ENCODE data around the gene PCNT. TPM values are rescaled to one million over a fixed set of nuclear protein-coding genes. Genes with fewer than 3 reads are reported as not detected.

The PCNT gene
- total and polyA plus RNA-seq, 2 of the 8 experiments (the other 6 are each of a cell fraction or from before 2014, with no cell fraction given) = 9.9 to 45.1 TPM

DNA sequence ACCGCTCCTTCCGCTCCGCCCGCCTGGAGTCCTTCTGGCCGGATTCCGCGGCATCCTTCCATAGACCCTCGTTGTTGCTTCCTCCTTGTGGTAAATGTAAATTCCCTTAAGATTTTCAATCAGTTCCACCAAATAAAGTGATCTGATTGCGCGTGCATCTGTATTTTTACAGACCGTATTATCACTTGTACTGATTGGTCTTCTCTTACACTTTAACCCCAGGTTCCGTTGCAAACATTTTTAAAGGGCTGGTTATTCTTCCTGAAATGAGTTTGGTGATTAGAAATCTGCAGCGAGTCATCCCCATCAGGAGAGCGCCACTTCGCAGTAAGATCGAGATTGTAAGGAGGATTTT is 37.3 kb upstream of the PCNT start:
- Histone ChIP-seq H4K20me1 (replicated peaks in 1 of 2; ENCODE audit: control insufficient read depth in 1 of 2, insufficient read depth in 2 of 2, low read length in 2 of 2) (peaks cover 7 to 12% of the 10 kb centered on the region in 2 experiments), H2AK5ac (ENCODE audit: low read depth, low read length) (no peak overlapping the region), H2BK12ac (ENCODE audit: low read depth, low read length) (no peak overlapping the region), H4K5ac (ENCODE audit: insufficient read length, low read depth, low read length) (peak overlapping the region; percentile 82), H3K23me2 (ENCODE audit: low read depth, low read length) (peaks cover 4% of the 10 kb centered on the region), H3K9ac (replicated peaks in 1 of 4; ENCODE audit: extremely low read depth in 1 of 4, low read depth in 3 of 4, low read length in 3 of 4) (peak overlapping the region in 3 of 4 experiments; percentile 56 to 60 (median 57); a peak in 5 of 7 replicates), H3K4me3 (ENCODE audit: extremely low read depth in 1 of 4, insufficient read depth in 2 of 4, low read depth in 3 of 4, low read length in 4 of 4) (peak overlapping the region; percentile 55 to 90 (median 74)), H3K4me1 (replicated peaks in 1 of 4; ENCODE audit: control insufficient read depth in 3 of 4, insufficient read depth in 4 of 4, low read length in 3 of 4) (peaks cover 3 to 9% (median 4%) of the 10 kb centered on the region in 4 experiments; a peak in 5 of 7 replicates), H3K79me1 (ENCODE audit: low read depth, low read length) (peaks cover 13% of the 10 kb centered on the region), H3K56ac (replicated peaks; ENCODE audit: insufficient read length, low read depth, low read length) (peak overlapping the region; percentile 79), H2BK20ac (ENCODE audit: low read length) (no peak overlapping the region), H3K9me3 (ENCODE audit: insufficient read depth in 2 of 2, low read depth in 1 of 2, low read length in 1 of 2) (no peaks in the 10 kb centered on the region), H3K4ac (replicated peaks; ENCODE audit: insufficient read length, low read depth, low read length) (peak overlapping the region; percentile 27), H3K4me2 (ENCODE audit: insufficient read depth in 1 of 2, low read depth in 2 of 2, low read length in 2 of 2) (peak overlapping the region; percentile 62 to 71), H2AFZ (ENCODE audit: low read length) (no peak overlapping the region), H3K23ac (ENCODE audit: insufficient read length) (no peak overlapping the region), H3K18ac (ENCODE audit: extremely low read depth, low read length) (0 out of 2 replicates have a peak overlapping the region, but pooled peaks have one; percentile 44), H2BK120ac (replicated peaks; ENCODE audit: low read depth, low read length) (peak overlapping the region; percentile 24), H3K27me3 (replicated peaks in 1 of 4; ENCODE audit: control insufficient read depth in 3 of 4, extremely low read depth in 1 of 4, insufficient read depth in 3 of 4, low read length in 3 of 4) (no peaks in the 10 kb centered on the region), H3K36me3 (ENCODE audit: control insufficient read depth in 2 of 4, insufficient read depth in 4 of 4, low read length in 3 of 4) (peaks cover 1 to 25% (median 7%) of the 10 kb centered on the region in 4 experiments; a peak in 6 of 8 replicates), H3K79me2 (ENCODE audit: control insufficient read depth in 1 of 2, insufficient read depth in 2 of 2, low read length in 2 of 2) (peaks cover 14 to 42% of the 10 kb centered on the region in 2 experiments), H4K8ac (ENCODE audit: extremely low read depth, insufficient read depth, low read length) (no peak overlapping the region), H2BK5ac (ENCODE audit: low read depth, low read length) (peak overlapping the region; percentile 71; the same call in 1 of the 2 replicates), H3K27ac (ENCODE audit: low read depth, low read length) (no peak overlapping the region), H2BK15ac (ENCODE audit: low read length) (no peak overlapping the region), H4K91ac (replicated peaks; ENCODE audit: insufficient read length, low read length) (no peak overlapping the region), H3K14ac (ENCODE audit: insufficient read length) (no peak overlapping the region)
- POLR2A ChIA-PET (ENCODE audit: partially characterized antibody) = interaction anchor here (1.0 to 2.2 kb wide), 3 partner anchors 11 to 37 kb away, joined by 3 to 5 read pairs (median 4); partner anchors contain the start of genes C21orf58 and PCNT
- FAIRE-seq (no peak), DNase-seq (ENCODE audit: low read depth in 1 of 2, low spot score in 2 of 2) (no peak)
- WGBS, 2 experiments (ENCODE audit: extremely low coverage in 1 of 2, insufficient coverage in 1 of 2, insufficient read length in 1 of 2, insufficient replicate concordance in 2 of 2, low coverage in 1 of 2, low lambda C conversion rate in 2 of 2, missing lambda C conversion rate in 1 of 2) = 1% methylated on average over 16 of the region's 16 CpGs; no CpG with 5 or more reads in 1 of the 2 experiments
- CTCF ChIA-PET (ENCODE audit: partially characterized antibody) = no interaction called here
- TF ChIP-seq CHD1 (IDR thresholded peaks at IDR 0.05; ENCODE audit: low read depth, low read length) = no peak
- no peak for TF ChIP-seq JUND (IDR thresholded peaks at IDR 0.05; ENCODE audit: low read length)
- TF ChIP-seq EGR1 (IDR thresholded peaks at IDR 0.05; ENCODE audit: borderline replicate concordance, low read depth, low read length) = no peak
- no peak; the same call in 1 of the 2 replicates for TF ChIP-seq SP1 (IDR thresholded peaks at IDR 0.05; ENCODE audit: low read depth, low read length)
- TF ChIP-seq SIX5 (IDR thresholded peaks at IDR 0.05; ENCODE audit: low read depth, low read length) = no peak
- no peak for TF ChIP-seq CTBP2 (IDR thresholded peaks at IDR 0.05; ENCODE audit: borderline replicate concordance, insufficient read depth, insufficient read length, low read length)
- TF ChIP-seq TAF1 (IDR thresholded peaks at IDR 0.05; ENCODE audit: low read depth, low read length) = no peak
- no peak for TF ChIP-seq CHD2 (IDR thresholded peaks at IDR 0.05; ENCODE audit: low read length)
- TF ChIP-seq YY1 (IDR thresholded peaks at IDR 0.05; ENCODE audit: low read depth, low read length) = no peak
- no peak for TF ChIP-seq FOSL1 (IDR thresholded peaks at IDR 0.05; ENCODE audit: insufficient read depth, low read depth, low read length)
- TF ChIP-seq NANOG (IDR thresholded peaks at IDR 0.05; ENCODE audit: insufficient read depth, low read depth, low read length, poor library complexity, severe bottlenecking) = no peak
- no peak for TF ChIP-seq RFX5 (IDR thresholded peaks at IDR 0.05; ENCODE audit: borderline replicate concordance, low read depth, low read length)
- no peak for TF ChIP-seq SAP30 (IDR thresholded peaks at IDR 0.05; ENCODE audit: insufficient read depth, insufficient replicate concordance, low read length)
- TF ChIP-seq ZNF274 (IDR thresholded peaks at IDR 0.05; ENCODE audit: borderline replicate concordance, extremely low read depth, low read length) = no peak
- TF ChIP-seq TEAD4 (IDR thresholded peaks at IDR 0.05; ENCODE audit: low read depth, low read length) = no peak
